ENCODE results near the gene SPIN1.

DNA sequence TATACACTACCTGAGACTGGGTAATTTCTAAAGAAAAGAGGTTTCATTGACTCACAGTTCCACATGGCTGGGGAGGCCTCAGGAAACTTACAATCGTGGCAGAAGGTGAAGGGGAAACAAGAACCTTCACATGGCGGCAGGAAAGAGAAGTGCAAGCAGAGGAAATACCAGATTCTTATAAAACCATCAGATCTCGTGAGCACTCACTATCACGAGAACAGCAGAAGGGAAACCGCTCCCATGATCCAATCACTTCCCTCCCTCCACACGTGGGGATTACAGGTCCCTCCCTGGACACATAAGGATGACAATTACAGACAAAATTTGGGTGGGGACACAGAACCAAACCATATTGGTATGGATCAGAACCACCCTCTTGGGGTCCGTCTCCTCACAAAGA, 44.2 kb upstream of the SPIN1 start:
- TF ChIP-seq POLR2A (IDR thresholded peaks at IDR 0.05; ENCODE audit: low read depth, low read length): no peak
- TF ChIP-seq TAF1 (IDR thresholded peaks at IDR 0.05; ENCODE audit: borderline replicate concordance, low read depth, low read length): no peak
